HepG2 (cell line): ENCODE results near the gene ELAVL3. TPM values are rescaled to one million over a fixed set of nuclear protein-coding genes. Genes with fewer than 3 reads are reported as not detected.

Source experiments
- FOXA3 ChIP-seq: IDR thresholded peaks from 2 replicates; pipeline ENCODE4 v1.6.1; 2016; ENCODE audit warnings: missing genetic modification reagents, missing compliant biosample characterization
- IKZF5 ChIP-seq: IDR thresholded peaks from 2 replicates; pipeline ENCODE4 v1.6.1; 2018; ENCODE audit warnings: missing genetic modification reagents, mild to moderate bottlenecking, missing compliant biosample characterization
- RBM39 ChIP-seq: fragments of 200-400 bp; formaldehyde crosslinking; IDR thresholded peaks from one replicate; pipeline ENCODE4 v1.6.1; 2018; ENCODE audit warnings: antibody characterized with exemption, mild to moderate bottlenecking, low read depth, low read length; ENCODE audit not compliant: poor library complexity, severe bottlenecking
- UBTF ChIP-seq: sonication (generic); formaldehyde crosslinking; IDR thresholded peaks from 2 replicates; pipeline ENCODE4 v1.4.0; 2020; ENCODE audit warnings: mild to moderate bottlenecking, missing genetic modification reagents
- ZBTB26 ChIP-seq: IDR thresholded peaks from 2 replicates; pipeline ENCODE4 v1.6.1; 2016; ENCODE audit warnings: missing compliant biosample characterization, missing genetic modification reagents, borderline replicate concordance
- ZBTB40 ChIP-seq, 2 experiments: fragments of 450-650 bp in 1 of 2; sonication (generic) in 1 of 2; formaldehyde crosslinking in 1 of 2; IDR thresholded peaks; 2 replicates each; pipeline versions ENCODE4 v1.6.1 to v1.8.0; 2016 to 2022; ENCODE audit warnings: antibody characterized with exemption in 1 of 2, mild to moderate bottlenecking in 1 of 2, missing genetic modification reagents in 1 of 2
- ZNF337 ChIP-seq: sonication (generic); formaldehyde crosslinking; IDR thresholded peaks from 2 replicates; pipeline ENCODE4 v1.5.1; 2020; ENCODE audit warnings: missing genetic modification reagents, low read depth, mild to moderate bottlenecking, borderline replicate concordance
- ZNF710 ChIP-seq: sonication (generic); formaldehyde crosslinking; IDR thresholded peaks from 2 replicates; pipeline ENCODE4 v1.5.0; 2020; ENCODE audit warnings: mild to moderate bottlenecking, missing genetic modification reagents, borderline replicate concordance
- polyA plus RNA-seq, 8 experiments: library from polyadenylated mRNA; depleted of rRNA in 3 of 8; stranded (reverse) in 7 of 8; unstranded in 1 of 8; fragments of >200 nt; fragmentation: Illumina TruSeq in 4 of 8; extraction: Trizol in 4 of 8; gene quantifications; 2 replicates each; pipeline versions ENCODE4 v1.2.1 to v1.2.3, GENCODE V29; 2011 to 2016; ENCODE audit warnings: low read depth in 4 of 8, missing spikeins in 1 of 8, mixed read lengths in 1 of 8; ENCODE audit not compliant: insufficient read depth in 1 of 8
- total RNA-seq, 5 experiments: library from RNA; depleted of rRNA; stranded (reverse); fragments of >200 nt; fragmentation: Illumina TruSeq; extraction: Trizol; gene quantifications; 2 replicates each; pipeline ENCODE4 v1.2.3, GENCODE V29; 2016; ENCODE audit warnings: low read depth in 1 of 5

ELAVL3 gene
- total and polyA plus RNA-seq, 2 of the 13 experiments (the other 11 are each of a cell fraction or from before 2014, with no cell fraction given): 0.03 TPM; not detected in 1

GRCh38 chr19:11435057-11435832 lies 45.6 kb downstream of the ELAVL3 start, which contains the start of the genes ODAD3 and PRKCSH (continued):
- no peak; the same call in none of the 2 replicates for TF ChIP-seq FOXA3 (CRISPR knock-in tag)
- TF ChIP-seq ZNF337 (CRISPR knock-in tag): peak; percentile 78; the same call in 1 of the 2 replicates
- no peak for TF ChIP-seq ZNF710 (CRISPR knock-in tag)
- peak; percentile 49; the same call in 1 of the 2 replicates for TF ChIP-seq UBTF
- peak; percentile 66 for TF ChIP-seq IKZF5
- TF ChIP-seq ZBTB40 (IDR thresholded peaks at IDR 0.05): peak; percentile 84
- peak; percentile 54; the same call in 1 of the 2 replicates for TF ChIP-seq ZBTB40 (CRISPR knock-in tag; IDR thresholded peaks at IDR 0.05)
- TF ChIP-seq ZBTB26 (CRISPR knock-in tag): 0 out of 2 replicates have a peak, but pooled peaks have one; percentile 26
- TF ChIP-seq RBM39: peak; percentile 57
